Left ventricle myocardium inferior (tissue), 1 donor: ENCODE data around the gene ERC1. TPM values are rescaled to one million over a fixed set of nuclear protein-coding genes. Genes with fewer than 3 reads are reported as not detected.
"Not testable (repeated sequence)": the region's sequence is repeated elsewhere in the genome, so short reads cannot be mapped to it uniquely, and the experiment has no call there.

Experiments
- DNase-seq: peaks from one replicate; pipeline ENCODE4 v3.0.0-alpha.2; 2020
- H3K27ac ChIP-seq: fragments of 200-600 bp; replicated peaks from 2 replicates; pipeline ENCODE4 v1.8.0; 2021
- H3K27me3 ChIP-seq: fragments of 200-600 bp; 2 replicates; pipeline ENCODE4 v1.8.0; 2021; ENCODE audit warnings: low read depth
- H3K36me3 ChIP-seq: fragments of 200-600 bp; 2 replicates; pipeline ENCODE4 v1.8.0; 2021
- H3K4me1 ChIP-seq: fragments of 200-600 bp; 2 replicates; pipeline ENCODE4 v1.8.0; 2021
- H3K4me3 ChIP-seq: fragments of 200-600 bp; 2 replicates; pipeline ENCODE4 v1.8.0; 2021; ENCODE audit warnings: mild to moderate bottlenecking, moderate library complexity
- H3K9me3 ChIP-seq: fragments of 200-600 bp; replicated peaks from 2 replicates; pipeline ENCODE4 v1.8.0; 2021
- intact Hi-C: fragments of 100-400 bp; cut with micrococcal nuclease; formaldehyde crosslinking; loops from one replicate; pipeline ENCODE4 v1.11.0; 2022
- total RNA-seq: library from RNA; stranded (reverse); fragmentation: NEBNext Ultra II Directional; extraction: Animal tissue kit (Norgen Biotek cat#: 25700); gene quantifications from one replicate; pipeline ENCODE4 v1.2.1, GENCODE V29; 2021
- TF ChIP-seq, protein P1 (sequence below): fragments of 200-600 bp; IDR thresholded peaks from 2 replicates; pipeline ENCODE4 v1.8.0; 2021; ENCODE audit warnings: antibody characterized with exemption, mild to moderate bottlenecking, borderline replicate concordance
- donor health status: DM: no; HTN: yes; CAD: no; lungs with severe emphysema.

The ERC1 gene
- total RNA-seq, 1 donor from 2014 or later = 50.8 TPM

DNA sequence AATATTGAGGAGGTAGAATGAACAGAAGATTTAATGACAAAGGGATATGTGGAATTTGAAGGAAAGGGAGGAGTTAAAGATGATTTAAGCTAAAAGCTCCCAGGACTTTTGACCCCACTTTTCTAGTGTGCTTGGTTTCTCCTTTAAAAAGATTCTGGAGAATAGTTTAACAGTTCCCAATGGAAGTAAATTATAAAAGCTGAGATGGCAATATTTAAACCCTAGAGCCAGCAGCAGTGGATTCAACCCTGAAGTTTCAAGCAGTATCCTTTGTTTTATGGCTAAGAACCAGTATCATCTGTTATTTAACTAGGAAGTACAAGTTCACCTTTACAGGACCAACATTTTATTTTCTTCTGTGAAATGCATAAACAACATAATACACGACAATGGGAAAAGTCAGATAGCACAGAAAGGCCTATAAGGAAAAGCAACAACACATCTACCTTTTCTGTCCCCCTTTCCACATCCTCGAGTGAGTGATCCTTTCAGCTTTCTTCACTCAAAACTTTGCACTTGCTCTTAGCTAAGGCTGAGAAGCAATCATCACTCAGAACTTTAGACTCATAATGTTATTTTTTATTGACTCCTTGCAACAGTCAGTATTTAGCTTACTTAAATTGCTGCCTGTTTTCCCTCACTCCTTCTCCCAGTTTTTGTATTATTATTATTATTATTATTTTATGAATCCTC lies 338.9 kb downstream of the ERC1 start:
- H3K36me3 ChIP-seq = no peaks in the 10 kb centered on the region
- no peaks in the 10 kb centered on the region for H3K27me3 ChIP-seq
- no peak overlapping the region for H3K4me3 ChIP-seq
- no peaks in the 10 kb centered on the region for H3K9me3 ChIP-seq
- peaks cover 20% of the 10 kb centered on the region for H3K4me1 ChIP-seq
- DNase-seq = no peak
- H3K27ac ChIP-seq = no peak overlapping the region
- TF ChIP-seq, protein P1, sequence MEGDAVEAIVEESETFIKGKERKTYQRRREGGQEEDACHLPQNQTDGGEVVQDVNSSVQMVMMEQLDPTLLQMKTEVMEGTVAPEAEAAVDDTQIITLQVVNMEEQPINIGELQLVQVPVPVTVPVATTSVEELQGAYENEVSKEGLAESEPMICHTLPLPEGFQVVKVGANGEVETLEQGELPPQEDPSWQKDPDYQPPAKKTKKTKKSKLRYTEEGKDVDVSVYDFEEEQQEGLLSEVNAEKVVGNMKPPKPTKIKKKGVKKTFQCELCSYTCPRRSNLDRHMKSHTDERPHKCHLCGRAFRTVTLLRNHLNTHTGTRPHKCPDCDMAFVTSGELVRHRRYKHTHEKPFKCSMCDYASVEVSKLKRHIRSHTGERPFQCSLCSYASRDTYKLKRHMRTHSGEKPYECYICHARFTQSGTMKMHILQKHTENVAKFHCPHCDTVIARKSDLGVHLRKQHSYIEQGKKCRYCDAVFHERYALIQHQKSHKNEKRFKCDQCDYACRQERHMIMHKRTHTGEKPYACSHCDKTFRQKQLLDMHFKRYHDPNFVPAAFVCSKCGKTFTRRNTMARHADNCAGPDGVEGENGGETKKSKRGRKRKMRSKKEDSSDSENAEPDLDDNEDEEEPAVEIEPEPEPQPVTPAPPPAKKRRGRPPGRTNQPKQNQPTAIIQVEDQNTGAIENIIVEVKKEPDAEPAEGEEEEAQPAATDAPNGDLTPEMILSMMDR = no peak
- intact Hi-C loops = no loop called here

DNA sequence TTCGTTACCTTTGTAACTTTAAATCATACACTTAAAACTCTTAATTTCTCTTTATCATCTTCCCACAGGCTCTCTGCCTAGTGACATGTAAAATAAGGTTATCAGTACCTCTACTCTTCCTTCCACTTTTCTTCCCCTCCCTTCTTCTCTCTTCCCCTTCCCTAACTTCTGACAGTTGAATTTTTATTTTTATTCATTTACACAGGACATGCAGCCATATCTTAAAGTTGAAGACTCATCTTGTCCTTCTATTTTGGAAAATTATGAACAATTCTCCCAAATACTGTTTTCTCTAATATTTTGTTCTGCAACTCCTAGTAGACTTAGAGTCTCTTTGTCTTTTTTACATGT lies 339.4 kb downstream of the ERC1 start:
- intact Hi-C loops = no loop called here
- TF ChIP-seq, protein P1 = no peak
- no peak for DNase-seq

DNA sequence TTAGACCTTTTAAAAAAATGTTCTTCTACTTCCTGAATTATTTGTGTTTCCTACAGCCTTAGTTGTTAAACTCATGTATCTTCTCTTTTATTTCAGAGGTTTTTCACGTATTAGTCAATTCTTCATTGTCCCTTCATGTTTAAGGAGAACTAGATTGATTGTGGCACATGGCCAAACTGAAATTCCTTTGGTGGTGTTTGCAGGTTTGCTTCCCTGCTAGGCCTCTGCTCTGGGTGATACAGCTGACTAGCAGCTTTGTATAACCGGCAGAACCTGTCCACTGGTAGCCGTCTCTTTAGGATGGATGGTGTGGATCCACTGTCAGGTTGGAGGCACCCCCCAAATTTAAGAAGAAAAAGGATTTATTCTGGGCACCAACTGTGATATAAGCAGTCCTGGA lies 341.3 kb downstream of the ERC1 start:
- intact Hi-C loops = no loop called here
- Histone ChIP-seq H3K9me3 (no peaks in the 10 kb centered on the region), H3K4me1 (peaks cover 10% of the 10 kb centered on the region), H3K27ac (no peak overlapping the region), H3K27me3 (no peaks in the 10 kb centered on the region), H3K4me3 (no peak overlapping the region), H3K36me3 (no peaks in the 10 kb centered on the region)
- TF ChIP-seq, protein P1 = no peak
- DNase-seq = no peak

More for the DNA sequence above, 339.4 kb downstream of the ERC1 start:
- Histone ChIP-seq H3K27ac (no peak overlapping the region), H3K36me3 (no peaks in the 10 kb centered on the region), H3K4me3 (no peak overlapping the region), H3K9me3 (no peaks in the 10 kb centered on the region), H3K27me3 (no peaks in the 10 kb centered on the region), H3K4me1 (peaks cover 15% of the 10 kb centered on the region)

DNA sequence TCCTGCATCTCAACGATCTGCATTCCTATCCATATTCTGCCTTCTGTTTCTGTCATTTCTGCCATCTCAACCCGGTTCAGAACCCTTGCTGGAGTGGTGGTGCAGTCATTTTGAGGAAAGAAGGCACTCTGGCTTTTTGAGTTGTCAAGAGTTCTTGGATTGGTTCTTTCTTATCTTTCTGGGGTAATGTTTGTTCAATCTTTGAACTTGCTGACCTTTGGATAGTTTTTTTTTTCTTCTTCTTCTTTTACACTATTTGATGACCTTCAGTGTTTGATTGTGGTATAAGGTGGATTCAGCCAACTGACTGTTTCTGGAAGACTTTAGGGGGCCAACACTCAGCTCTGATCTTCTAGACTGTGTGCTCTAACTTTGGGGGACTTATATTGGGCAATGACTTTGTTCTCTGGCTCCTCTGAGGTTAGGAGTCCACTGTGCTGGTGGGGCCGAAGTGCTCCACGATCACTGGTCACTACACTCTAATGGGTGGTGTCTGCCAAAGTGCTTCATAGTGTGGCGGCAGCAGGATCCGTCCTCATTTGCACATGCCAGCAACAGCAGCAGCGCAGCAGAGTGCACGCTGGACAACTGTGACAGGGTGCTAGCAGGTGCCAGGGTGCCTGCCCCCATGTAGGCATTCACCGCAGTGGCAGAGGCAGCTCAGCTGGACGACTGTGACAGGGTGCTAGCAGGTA lies 347.6 kb downstream of the ERC1 start:
- H3K9me3 ChIP-seq = no peaks in the 10 kb centered on the region
- intact Hi-C loops = no loop called here
- H3K36me3 ChIP-seq = no peaks in the 10 kb centered on the region
- H3K27me3 ChIP-seq = no peaks in the 10 kb centered on the region
- DNase-seq = no peak
- no peak overlapping the region for H3K4me3 ChIP-seq
- peaks cover 15% of the 10 kb centered on the region for H3K4me1 ChIP-seq
- H3K27ac ChIP-seq = no peak overlapping the region
- TF ChIP-seq, protein P1 = no peak

GRCh38 chr12:1339178-1339541 lies 348.1 kb downstream of the ERC1 start:
- H3K9me3 ChIP-seq, DNase-seq, H3K27ac ChIP-seq, H3K4me3 ChIP-seq, intact Hi-C loops, H3K27me3 ChIP-seq, H3K36me3 ChIP-seq: not testable (repeated sequence)
- H3K4me1 ChIP-seq = peaks cover 15% of the 10 kb centered on the region

- no peak for DNase-seq
These were observed 348.7 kb downstream of the ERC1 start for GRCh38 chr12:1339618-1340319.

DNA sequence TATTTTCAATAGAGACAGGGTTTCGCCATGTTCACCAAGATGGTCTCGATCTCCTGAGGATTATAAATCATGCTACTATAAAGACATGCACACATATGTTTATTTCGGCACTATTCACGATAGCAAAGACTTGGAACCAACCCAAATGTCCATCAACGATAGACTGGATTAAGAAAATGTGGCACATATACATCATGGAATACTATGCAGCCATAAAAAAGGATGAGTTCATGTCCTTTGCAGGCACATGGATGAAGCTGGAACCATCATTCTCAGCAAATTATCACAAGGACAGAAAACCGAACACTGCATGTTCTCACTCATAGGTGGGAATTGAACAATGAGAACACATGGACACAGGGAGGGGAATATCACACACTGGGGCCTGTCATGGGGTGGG lies 350.2 kb downstream of the ERC1 start:
- peaks cover 15% of the 10 kb centered on the region for H3K4me1 ChIP-seq
- intact Hi-C loops = not testable (repeated sequence)

More at GRCh38 chr12:1339618-1340319, 348.7 kb downstream of the ERC1 start:
- H3K27me3 ChIP-seq = no peaks in the 10 kb centered on the region
- no peak overlapping the region for H3K27ac ChIP-seq
- no peaks in the 10 kb centered on the region for H3K9me3 ChIP-seq
- intact Hi-C loops = no loop called here
- H3K4me1 ChIP-seq = peaks cover 15% of the 10 kb centered on the region
- H3K4me3 ChIP-seq = no peak overlapping the region
- TF ChIP-seq, protein P1 = no peak
- H3K36me3 ChIP-seq = no peaks in the 10 kb centered on the region

More for the DNA sequence above, 350.2 kb downstream of the ERC1 start:
- not testable (repeated sequence) for H3K4me3 ChIP-seq, H3K9me3 ChIP-seq, DNase-seq, H3K27ac ChIP-seq, H3K27me3 ChIP-seq, H3K36me3 ChIP-seq
